OCI-LY7 (cell line): ENCODE measurements around the gene PTPRS.

ENCODE experiments used
- CTCF ChIP-seq: fragments of 200-600 bp; sonication (generic); conservative IDR thresholded peaks from 2 replicates; pipeline ENCODE4 v1.5.1; 2014; ENCODE audit warnings: mild to moderate bottlenecking, antibody characterized with exemption, low read length, moderate library complexity, mixed read lengths
- EZH2phosphoT487 ChIP-seq: fragments of 200-600 bp; sonication (generic); IDR thresholded peaks from 2 replicates; pipeline ENCODE4 v1.6.1; 2018; ENCODE audit warnings: low read depth, borderline replicate concordance, mild to moderate bottlenecking, mixed run types, antibody characterized with exemption, low read length, moderate library complexity, mixed read lengths

- TF ChIP-seq CTCF (no peak), EZH2phosphoT487 (no peak)
Measured at GRCh38 chr19:5326545-5326944, 14.1 kb downstream of the PTPRS start.
